BJ (cell line): ENCODE results near the gene EHMT2. TPM values are rescaled to one million over a fixed set of nuclear protein-coding genes. Genes with fewer than 3 reads are reported as not detected.
"Not testable (repeated sequence)": the region's sequence is repeated elsewhere in the genome, so short reads cannot be mapped to it uniquely, and the experiment has no call there.

ENCODE experiments used
- CTCF ChIA-PET: fragments of 350-600 bp; formaldehyde crosslinking; extraction: SDS; loops from one replicate; lab custom pipeline; 2021; ENCODE audit warnings: antibody characterized with exemption, inconsistent platforms; lab: Yijun Ruan, JAX
- POLR2A ChIA-PET: fragments of 300-600 bp; sonication (Branson Sonifier 250); formaldehyde crosslinking; extraction: SDS; loops from one replicate; lab custom pipeline; 2021; ENCODE audit warnings: antibody characterized with exemption; lab: Charles Lee
- DNase-seq: peaks from one replicate; pipeline ENCODE4 v3.0.0-alpha.2; 2011; ENCODE audit warnings: low read depth
- H3K27me3 ChIP-seq: 2 replicates; pipeline ENCODE4 v1.6.0; 2011; ENCODE audit warnings: low read length; ENCODE audit not compliant: control insufficient read depth, insufficient read depth
- H3K36me3 ChIP-seq: 2 replicates; pipeline ENCODE4 v1.5.1; 2011; ENCODE audit warnings: low read length; ENCODE audit not compliant: control insufficient read depth, insufficient read depth
- H3K4me3 ChIP-seq: 2 replicates; pipeline ENCODE4 v1.5.1; 2011; ENCODE audit warnings: low read depth, mild to moderate bottlenecking, control low read depth, low read length
- CTCF ChIP-seq: IDR thresholded peaks from 2 replicates; pipeline ENCODE4 v1.5.1; 2011; ENCODE audit warnings: low read depth, mild to moderate bottlenecking, control low read depth, inconsistent platforms, low read length, moderate library complexity; ENCODE audit not compliant: insufficient read depth
- polyA plus RNA-seq: library from polyadenylated mRNA; depleted of rRNA; stranded (reverse); fragments of >200 nt; gene quantifications from 2 replicates; pipeline ENCODE4 v1.2.3, GENCODE V29; 2011

Gene EHMT2
- polyA plus RNA-seq, 1 experiment = 32.8 TPM

GRCh38 chr6:31858707-31859106, 38.8 kb downstream of the EHMT2 start:
- ChIA-PET POLR2A (no interaction called here), CTCF (interaction anchor here (1.9 kb wide), 1 partner anchor 31 kb away, joined by 5 read pairs; no protein-coding TSS in a partner anchor)
- no peak for DNase-seq
- no peak for TF ChIP-seq CTCF
- Histone ChIP-seq H3K4me3 (no peak overlapping the region), H3K27me3 (no peaks in the 10 kb centered on the region), H3K36me3 (peaks cover 9% of the 10 kb centered on the region)

DNA sequence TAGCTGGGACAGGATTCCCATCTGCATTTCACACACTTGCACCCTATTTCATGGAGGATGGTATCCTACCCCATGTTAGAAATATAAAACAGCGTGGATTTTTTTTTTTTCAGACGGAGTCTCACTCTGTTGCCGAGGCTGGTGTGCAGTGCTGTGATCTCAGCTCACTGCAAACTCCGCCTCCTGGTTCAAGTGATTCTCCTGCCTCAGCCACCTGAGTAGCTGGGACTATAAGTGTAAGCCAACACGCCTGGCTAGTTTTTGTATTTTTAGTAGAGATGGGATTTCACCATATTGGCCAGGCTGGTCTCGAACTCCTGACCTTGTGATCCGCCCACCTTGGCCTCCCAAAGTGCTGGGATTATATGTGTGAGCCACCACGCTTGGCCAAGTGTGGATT, 39.7 kb downstream of the EHMT2 start:
- H3K36me3 ChIP-seq, POLR2A ChIA-PET, H3K4me3 ChIP-seq, H3K27me3 ChIP-seq, DNase-seq: not testable (repeated sequence)
- CTCF ChIA-PET = interaction anchor here (0.6 kb wide), 1 partner anchor 67 kb away, joined by 3 read pairs; no protein-coding TSS in a partner anchor

DNA sequence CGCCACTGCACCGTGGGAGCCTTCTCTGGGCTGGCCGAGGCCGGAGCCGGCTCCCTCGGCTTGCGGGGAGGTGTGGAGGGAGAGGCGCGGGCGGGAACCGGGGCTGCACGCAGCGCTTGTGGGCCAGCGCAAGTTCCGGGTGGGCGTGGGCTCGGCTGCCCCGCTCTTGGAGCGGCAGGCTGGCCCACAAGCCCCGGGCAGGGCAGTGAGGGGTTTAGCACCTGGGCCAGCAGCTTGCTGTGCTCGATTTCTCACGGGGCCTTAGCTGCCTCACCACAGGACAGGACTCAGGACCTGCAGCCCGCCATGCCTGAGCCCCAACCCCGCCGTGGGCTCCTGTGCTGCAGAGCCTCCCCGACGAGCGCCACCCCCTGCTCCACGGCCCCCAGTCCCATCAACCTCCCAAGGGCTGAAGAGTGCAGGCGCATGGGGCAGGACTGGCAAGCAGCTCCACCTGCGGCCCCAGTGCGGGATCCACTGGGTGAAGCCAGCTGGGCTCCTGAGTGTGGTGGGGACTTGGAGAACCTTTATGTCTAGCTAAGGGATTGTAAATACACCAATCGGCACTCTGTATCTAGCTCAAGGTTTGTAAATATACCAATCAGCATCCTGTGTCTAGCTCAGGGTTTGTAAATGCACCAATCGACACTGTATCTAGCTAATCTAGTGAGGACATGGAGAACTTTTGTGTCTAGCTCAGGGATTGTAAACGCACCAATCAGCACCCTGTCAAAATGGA, 45.3 kb downstream of the EHMT2 start:
- CTCF ChIA-PET = not testable (repeated sequence)

DNA sequence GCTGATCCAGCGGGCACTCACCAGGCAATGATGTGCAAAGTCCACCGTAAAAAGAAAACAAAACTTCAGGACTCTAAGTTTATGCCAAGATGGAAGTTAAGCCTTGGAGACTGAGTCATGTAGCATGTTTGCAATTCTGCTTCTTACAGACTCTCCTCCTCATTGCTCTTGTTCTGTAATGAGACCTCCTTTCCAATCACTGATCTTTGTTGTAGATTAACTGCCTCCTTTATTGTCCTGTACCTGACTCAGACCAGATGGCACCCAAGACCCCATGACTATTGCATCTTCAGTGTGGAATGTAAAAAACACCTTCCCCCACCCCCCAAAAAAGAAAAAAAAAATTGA, 46.0 kb downstream of the EHMT2 start:
- no peaks in the 10 kb centered on the region for H3K27me3 ChIP-seq
- TF ChIP-seq CTCF = no peak
- CTCF ChIA-PET = no interaction called here
- no peaks in the 10 kb centered on the region for H3K36me3 ChIP-seq
- POLR2A ChIA-PET = no interaction called here
- no peak for DNase-seq
- no peak overlapping the region for H3K4me3 ChIP-seq

More for the DNA sequence above, 45.3 kb downstream of the EHMT2 start:
- H3K36me3 ChIP-seq, H3K27me3 ChIP-seq, H3K4me3 ChIP-seq, POLR2A ChIA-PET, DNase-seq: not testable (repeated sequence)

DNA sequence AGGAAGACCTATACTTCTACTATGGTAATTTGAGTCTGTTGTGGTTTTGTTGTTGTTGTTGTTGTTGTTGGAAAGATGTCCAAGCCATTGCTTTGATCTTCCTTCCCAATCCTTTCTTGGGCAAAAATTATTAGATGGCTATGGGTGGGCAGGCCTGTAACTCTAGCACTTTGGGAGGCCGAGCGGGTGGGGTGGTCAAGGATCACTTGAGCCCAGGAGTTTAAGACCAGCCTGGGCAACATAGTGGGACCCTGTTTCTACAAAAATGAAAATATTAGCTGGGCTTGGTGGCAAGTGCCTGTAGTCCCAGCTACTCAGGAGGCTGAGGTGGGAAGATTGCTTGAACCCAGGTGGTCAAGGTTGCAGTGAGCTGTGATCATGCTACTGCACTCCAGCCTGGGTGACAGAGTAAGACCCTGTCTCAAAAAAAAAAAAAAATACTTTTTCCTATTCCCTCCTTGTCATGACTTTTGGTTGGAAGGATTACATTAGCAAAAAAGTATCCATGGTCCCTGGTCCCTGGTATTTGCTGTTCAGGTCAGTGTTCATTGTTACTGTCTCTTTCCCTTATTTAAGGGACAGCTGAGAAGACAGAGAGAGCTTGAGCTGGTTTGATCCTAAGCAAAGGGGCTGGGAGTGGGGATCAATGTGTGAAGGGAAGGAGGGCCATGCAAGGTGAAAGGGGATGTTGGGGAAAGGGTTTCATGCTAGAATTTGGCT, 46.6 kb downstream of the EHMT2 start:
- no peak overlapping the region for H3K4me3 ChIP-seq
- H3K36me3 ChIP-seq = no peaks in the 10 kb centered on the region
- H3K27me3 ChIP-seq = no peaks in the 10 kb centered on the region
- POLR2A ChIA-PET = no interaction called here
- CTCF ChIA-PET = no interaction called here
- TF ChIP-seq CTCF = no peak
- no peak for DNase-seq

DNA sequence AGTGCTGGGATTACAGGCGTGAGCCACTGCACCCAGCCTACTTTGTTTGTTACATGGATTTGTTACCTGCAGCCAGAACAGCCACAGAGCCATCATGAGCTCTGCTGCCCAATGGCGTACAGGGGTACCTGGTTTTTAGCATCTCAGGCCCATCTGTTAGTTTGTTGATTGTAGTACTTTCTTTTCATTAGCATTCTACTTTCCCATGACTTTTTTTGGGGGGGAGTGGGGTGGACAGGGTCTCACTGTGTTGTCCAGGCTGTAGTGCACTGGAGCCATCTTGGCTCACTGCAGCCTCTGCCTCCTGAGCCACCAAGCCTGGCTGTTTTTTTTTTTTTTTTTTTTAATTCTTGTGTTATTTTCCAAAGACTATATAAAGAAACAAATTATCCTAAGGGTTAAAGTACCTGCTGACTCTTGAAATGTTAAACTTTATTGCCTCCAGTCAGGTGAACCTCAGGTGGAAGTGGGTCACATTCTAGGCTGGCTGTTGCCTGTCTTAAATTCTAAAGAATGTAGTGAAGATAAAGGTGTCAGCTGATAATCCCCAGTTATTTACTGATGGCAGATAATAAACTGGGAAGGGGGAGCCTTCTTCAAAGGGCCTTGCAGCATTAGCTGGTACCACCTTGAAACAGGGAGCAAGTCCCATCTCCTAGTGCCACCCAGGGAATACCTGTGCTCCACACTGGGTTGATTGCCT, 50.1 kb downstream of the EHMT2 start:
- H3K27me3 ChIP-seq = no peaks in the 10 kb centered on the region
- CTCF ChIA-PET = interaction anchor here (0.9 kb wide), 1 partner anchor 12 kb away, joined by 3 read pairs; no protein-coding TSS in a partner anchor
- no peak overlapping the region for H3K4me3 ChIP-seq
- DNase-seq = no peak
- H3K36me3 ChIP-seq = peaks cover 2% of the 10 kb centered on the region; the same call in 1 of the 2 replicates
- TF ChIP-seq CTCF = no peak
- POLR2A ChIA-PET = interaction anchor here (0.6 kb wide), 1 partner anchor 10 kb away, joined by 3 read pairs; no protein-coding TSS in a partner anchor
